Hematopoietic multipotent progenitor cell treated with erythropoietin and hydrocortisone succinate and interleukin-3 and kit ligand, for 17 days (in vitro differentiated cells): Measurements from ENCODE around the gene LHFPL4.

Source experiments
- DNase-seq: peaks from one replicate; pipeline ENCODE4 v3.0.0-alpha.2; 2015; ENCODE audit warnings: low spot score

LHFPL4 gene

DNA sequence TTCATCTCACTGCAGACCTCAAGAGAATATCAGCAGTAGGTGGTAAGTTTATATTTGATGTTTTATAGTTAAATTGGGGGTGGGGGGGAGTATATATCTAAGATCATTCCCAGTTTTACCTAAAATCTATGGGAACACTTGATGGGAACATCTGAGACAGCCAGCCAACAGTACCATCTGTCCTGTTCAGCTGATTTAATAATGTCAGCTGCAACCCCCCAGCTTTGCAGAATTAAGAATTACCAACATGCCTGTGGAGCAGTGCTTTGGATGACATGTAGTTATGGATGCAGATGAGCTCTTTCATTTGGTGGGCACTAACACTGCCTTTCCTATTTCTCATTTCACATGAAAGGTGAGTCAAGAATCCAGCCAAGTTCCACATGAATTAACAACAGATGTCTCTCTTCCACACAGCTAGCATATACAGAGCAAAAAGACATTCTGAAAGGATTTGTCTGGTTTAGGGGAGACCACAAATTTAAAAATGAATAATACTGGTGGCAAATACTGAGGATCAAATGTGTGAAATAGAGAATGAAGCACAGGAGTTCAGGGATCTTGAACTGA is 80.0 kb downstream of the LHFPL4 start:
- DNase-seq: no peak

GRCh38 chr3:9469986-9470385 is 83.6 kb downstream of the LHFPL4 start:
- no peak for DNase-seq

DNA sequence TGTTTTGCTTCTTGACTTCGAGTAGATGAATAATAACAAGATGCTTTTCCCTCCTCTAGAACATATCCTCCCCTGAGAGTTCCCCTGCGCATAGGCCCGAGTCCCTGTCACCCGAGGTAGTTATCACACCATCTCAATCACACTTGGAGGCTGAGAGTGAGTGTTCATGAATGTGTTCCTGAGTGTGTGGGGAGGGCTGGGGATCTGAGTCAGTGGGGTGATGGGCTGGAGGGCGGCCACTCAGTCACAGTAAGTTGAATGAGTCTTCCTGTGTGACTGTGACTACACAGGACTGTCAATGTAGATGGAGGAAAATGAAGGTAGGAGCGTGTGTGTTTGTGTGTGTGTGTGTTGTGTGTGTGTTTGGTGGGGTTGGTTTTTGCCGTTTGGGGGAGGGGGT is 85.2 kb downstream of the LHFPL4 start:
- DNase-seq: no peak

DNA sequence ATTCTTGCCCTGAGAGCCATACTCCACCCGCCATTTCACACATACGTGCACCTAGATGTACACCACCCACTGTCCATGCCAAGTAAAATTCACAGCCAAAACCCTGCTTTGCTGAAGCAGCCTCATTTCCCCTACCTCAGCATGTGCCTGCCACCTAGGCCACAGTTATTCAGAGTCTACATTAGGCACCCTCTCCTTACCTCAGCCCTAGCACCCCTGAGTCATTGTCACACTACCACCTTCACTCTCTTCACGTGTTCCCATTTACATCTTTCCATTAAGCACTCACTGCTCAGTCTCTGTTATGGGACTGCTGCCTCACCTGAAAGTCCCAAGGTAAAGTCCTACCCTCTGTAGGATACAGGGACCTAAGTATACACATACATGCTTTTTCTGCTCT is 86.2 kb downstream of the LHFPL4 start:
- no peak for DNase-seq

DNA sequence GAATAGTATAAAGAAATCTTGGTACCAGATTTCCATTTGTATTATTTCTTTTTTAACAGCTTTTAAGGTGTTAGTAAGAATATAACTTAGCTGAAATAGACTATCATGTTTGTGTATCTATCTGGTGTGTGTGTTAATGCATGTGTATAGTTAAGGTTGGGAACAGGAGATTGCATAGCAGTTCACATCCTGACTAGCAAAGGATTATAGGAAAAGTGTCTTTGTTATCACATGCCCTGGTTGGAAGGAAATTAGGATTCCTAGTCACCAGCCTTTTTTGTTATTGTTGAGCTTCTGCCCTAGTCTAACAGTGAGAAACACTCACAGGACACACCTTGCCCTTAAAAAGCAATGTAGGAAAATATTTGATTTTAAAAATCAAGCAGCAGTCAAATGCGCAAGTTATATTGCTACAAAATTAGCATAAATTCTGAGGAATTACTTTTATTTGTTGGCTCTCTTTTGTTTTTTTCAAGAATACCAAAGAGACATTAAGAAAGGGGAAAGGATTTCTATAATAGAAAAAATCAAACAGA is 98.0 kb downstream of the LHFPL4 start:
- DNase-seq: no peak

GRCh38 chr3:9452417-9452816 is 101.2 kb downstream of the LHFPL4 start:
- DNase-seq: no peak

DNA sequence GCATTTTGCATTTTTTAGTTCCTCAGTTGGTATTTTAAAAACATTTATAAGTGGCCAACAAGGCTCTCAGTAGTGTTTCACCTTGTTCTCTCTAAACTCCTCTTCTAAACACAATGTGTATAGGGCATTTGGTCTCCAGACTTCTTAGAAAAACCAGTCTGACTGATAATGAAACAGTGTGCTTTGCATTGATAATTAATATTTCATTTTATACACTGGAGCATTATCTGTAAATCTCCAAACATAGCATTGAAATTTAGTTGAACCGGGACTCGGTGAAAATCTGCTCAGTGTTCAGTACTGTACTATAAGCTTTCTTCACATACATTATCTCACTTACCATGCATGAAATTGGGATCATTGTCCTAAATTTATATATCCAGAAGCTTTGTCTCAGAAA is 102.6 kb downstream of the LHFPL4 start:
- DNase-seq: no peak

DNA sequence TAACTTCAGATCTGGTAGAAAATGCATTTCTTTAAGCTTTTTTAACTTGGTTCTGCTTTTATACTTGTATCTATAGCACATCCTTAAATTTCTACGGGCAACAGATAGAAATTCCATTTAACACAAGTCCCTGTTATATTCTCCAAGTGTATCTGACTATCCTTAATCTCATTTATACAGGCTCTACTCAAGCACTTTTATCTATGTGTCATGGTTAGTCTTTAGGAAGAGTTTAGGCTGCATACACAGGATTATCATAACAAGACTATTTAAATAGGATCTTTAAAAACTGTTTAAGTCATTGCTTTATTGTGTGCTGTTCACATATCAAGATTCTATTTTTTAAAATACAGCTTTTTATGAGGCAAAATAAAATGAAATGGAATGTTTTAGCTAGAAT is 103.5 kb downstream of the LHFPL4 start:
- peak; percentile 15 for DNase-seq

DNA sequence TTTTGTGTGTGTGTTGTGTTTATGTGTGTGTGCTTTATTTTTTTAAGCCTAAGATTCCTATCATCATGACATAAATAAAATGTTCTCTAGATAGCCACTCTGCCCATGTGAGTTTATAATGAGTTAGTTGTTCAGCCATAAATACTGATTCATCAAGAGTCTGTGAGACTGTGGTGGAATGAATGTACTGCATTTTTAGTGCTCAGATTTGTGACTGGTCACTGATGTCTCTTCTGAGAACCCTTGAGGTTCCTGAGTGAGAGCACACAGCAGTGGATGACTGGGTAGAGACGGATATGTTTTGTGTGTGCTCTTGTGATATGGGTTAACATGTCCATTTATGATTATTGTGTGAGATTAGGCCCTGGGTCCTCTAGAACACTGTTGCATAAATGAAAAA is 105.0 kb downstream of the LHFPL4 start:
- no peak for DNase-seq
